Measurements from ENCODE around the gene RITA1.

GRCh38 chr12:113207613-113208040 lies 22.1 kb downstream of the RITA1 start:
- TF ChIP-seq ZBTB33 (IDR thresholded peaks at IDR 0.05; ENCODE audit: extremely low read depth, insufficient replicate concordance, low read length) (no peak), CTCF (IDR thresholded peaks at IDR 0.05 in 2 of 3, conservative IDR thresholded peaks at IDR 0.05 in 1 of 3; ENCODE audit: borderline replicate concordance in 1 of 3, insufficient read depth in 1 of 3, low read depth in 2 of 3, low read length in 2 of 3) (no peak), CBX3 (IDR thresholded peaks at IDR 0.05; ENCODE audit: low read depth) (no peak), REST (IDR thresholded peaks at IDR 0.05; ENCODE audit: low read depth) (no peak), SIN3A (IDR thresholded peaks at IDR 0.05; ENCODE audit: low read depth) (no peak), JUND (IDR thresholded peaks at IDR 0.05) (no peak), POLR2A (IDR thresholded peaks at IDR 0.05; ENCODE audit: borderline replicate concordance, extremely low read depth, insufficient read depth, insufficient read length) (no peak), ATF3 (IDR thresholded peaks at IDR 0.05) (no peak), ZFX (IDR thresholded peaks at IDR 0.05) (no peak), EZH2phosphoT487 (IDR thresholded peaks at IDR 0.05; ENCODE audit: borderline replicate concordance) (no peak), MAX (IDR thresholded peaks at IDR 0.05) (no peak), RAD21 (IDR thresholded peaks at IDR 0.05; ENCODE audit: low read depth) (no peak), EZH2 (IDR thresholded peaks at IDR 0.05) (no peak)
